HepG2 (cell line): ENCODE measurements around the gene VWA3A. TPM values are rescaled to one million over a fixed set of nuclear protein-coding genes. Genes with fewer than 3 reads are reported as not detected.
A peak's percentile ranks its signal among the peaks of the same experiment; 100 is the strongest.

Source experiments
- CCAR2 ChIP-seq: fragments of 200-400 bp; formaldehyde crosslinking; optimal IDR thresholded peaks from 2 replicates; pipeline ENCODE3; 2018; ENCODE audit warnings: low read depth, mild to moderate bottlenecking, low read length, moderate library complexity
- HDAC2 ChIP-seq: sonication (generic); formaldehyde crosslinking; IDR thresholded peaks from 2 replicates; pipeline ENCODE4 v1.4.0; 2020; ENCODE audit warnings: missing genetic modification reagents
- MTF2 ChIP-seq: sonication (generic); formaldehyde crosslinking; IDR thresholded peaks from 2 replicates; pipeline ENCODE4 v1.5.0; 2020; ENCODE audit warnings: missing genetic modification reagents, borderline replicate concordance
- NR2C2 ChIP-seq: sonication (generic); formaldehyde crosslinking; IDR thresholded peaks from 2 replicates; pipeline ENCODE4 v1.4.0; 2020; ENCODE audit warnings: missing genetic modification reagents, mild to moderate bottlenecking, moderate library complexity, borderline replicate concordance
- THAP11 ChIP-seq: IDR thresholded peaks from 2 replicates; pipeline ENCODE4 v1.6.1; 2016; ENCODE audit warnings: missing biosample characterization, missing genetic modification reagents
- THAP9 ChIP-seq: sonication (generic); formaldehyde crosslinking; IDR thresholded peaks from 2 replicates; pipeline ENCODE4; 2020; ENCODE audit warnings: missing genetic modification reagents, mild to moderate bottlenecking, borderline replicate concordance
- ZFP36 ChIP-seq: fragments of 150-350 bp; IDR thresholded peaks from 2 replicates; pipeline ENCODE4 v1.6.1; 2018; ENCODE audit warnings: borderline replicate concordance, low read length, low read depth; ENCODE audit not compliant: partially characterized antibody
- ZNF274 ChIP-seq: sonication (generic); formaldehyde crosslinking; IDR thresholded peaks from 2 replicates; pipeline ENCODE4 v1.5.1; 2020; ENCODE audit warnings: mild to moderate bottlenecking, missing genetic modification reagents
- ZNF280D ChIP-seq: sonication (generic); formaldehyde crosslinking; IDR thresholded peaks from 2 replicates; pipeline ENCODE4 v1.5.1; 2020; ENCODE audit warnings: mild to moderate bottlenecking, missing genetic modification reagents
- ZNF747 ChIP-seq: sonication (generic); formaldehyde crosslinking; IDR thresholded peaks from 2 replicates; pipeline ENCODE4 v1.8.1; 2023; ENCODE audit warnings: missing genetic modification reagents, mild to moderate bottlenecking, borderline replicate concordance
- ZNF788 ChIP-seq: sonication (generic); formaldehyde crosslinking; IDR thresholded peaks from 2 replicates; pipeline ENCODE4 v1.5.0; 2020; ENCODE audit warnings: mild to moderate bottlenecking, missing genetic modification reagents, borderline replicate concordance
- ZNF816 ChIP-seq: sonication (generic); formaldehyde crosslinking; IDR thresholded peaks from 2 replicates; pipeline ENCODE4 v1.8.0; 2022; ENCODE audit warnings: missing genetic modification reagents, mild to moderate bottlenecking, borderline replicate concordance
- polyA plus RNA-seq, 8 experiments: library from polyadenylated mRNA; depleted of rRNA in 3 of 8; stranded (reverse) in 7 of 8; unstranded in 1 of 8; fragments of >200 nt; fragmentation: Illumina TruSeq in 4 of 8; extraction: Trizol in 4 of 8; gene quantifications; 2 replicates each; pipeline versions ENCODE4 v1.2.1 to v1.2.3, GENCODE V29; 2011 to 2016; ENCODE audit warnings: low read depth in 4 of 8, missing spikeins in 1 of 8, mixed read lengths in 1 of 8; ENCODE audit not compliant: insufficient read depth in 1 of 8
- total RNA-seq, 5 experiments: library from RNA; depleted of rRNA; stranded (reverse); fragments of >200 nt; fragmentation: Illumina TruSeq; extraction: Trizol; gene quantifications; 2 replicates each; pipeline ENCODE4 v1.2.3, GENCODE V29; 2016; ENCODE audit warnings: low read depth in 1 of 5
- TF ChIP-seq, protein P1 (sequence below): IDR thresholded peaks from 2 replicates; pipeline ENCODE4 v1.6.1; 2016; ENCODE audit warnings: missing compliant biosample characterization, missing genetic modification reagents, borderline replicate concordance
- TF ChIP-seq, protein P2 (sequence below): sonication (generic); formaldehyde crosslinking; IDR thresholded peaks from 2 replicates; pipeline ENCODE4 v1.4.0; 2020; ENCODE audit warnings: mild to moderate bottlenecking, missing genetic modification reagents

Gene VWA3A
- total and polyA plus RNA-seq, 2 of the 13 experiments (the other 11 are each of a cell fraction or from before 2014, with no cell fraction given) = 0.03 to 0.07 TPM

- TF ChIP-seq ZNF274 (CRISPR knock-in tag) = peak; percentile 95
- peak; percentile 38; the same call in 1 of the 2 replicates for TF ChIP-seq ZNF280D
- no peak for TF ChIP-seq MTF2 (CRISPR knock-in tag)
- TF ChIP-seq ZNF747 (CRISPR knock-in tag) = peak; percentile 51; the same call in 1 of the 2 replicates
- peak; percentile 72; the same call in 1 of the 2 replicates for TF ChIP-seq HDAC2
- TF ChIP-seq, protein P1, sequence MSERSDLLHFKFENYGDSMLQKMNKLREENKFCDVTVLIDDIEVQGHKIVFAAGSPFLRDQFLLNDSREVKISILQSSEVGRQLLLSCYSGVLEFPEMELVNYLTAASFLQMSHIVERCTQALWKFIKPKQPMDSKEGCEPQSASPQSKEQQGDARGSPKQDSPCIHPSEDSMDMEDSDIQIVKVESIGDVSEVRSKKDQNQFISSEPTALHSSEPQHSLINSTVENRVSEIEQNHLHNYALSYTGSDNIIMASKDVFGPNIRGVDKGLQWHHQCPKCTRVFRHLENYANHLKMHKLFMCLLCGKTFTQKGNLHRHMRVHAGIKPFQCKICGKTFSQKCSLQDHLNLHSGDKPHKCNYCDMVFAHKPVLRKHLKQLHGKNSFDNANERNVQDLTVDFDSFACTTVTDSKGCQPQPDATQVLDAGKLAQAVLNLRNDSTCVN (CRISPR knock-in tag) = 0 out of 2 replicates have a peak, but pooled peaks have one; percentile 68
- no peak for TF ChIP-seq CCAR2
- TF ChIP-seq ZFP36 = no peak
- peak; percentile 21; the same call in 1 of the 2 replicates for TF ChIP-seq THAP11 (CRISPR knock-in tag)
- TF ChIP-seq, protein P2, sequence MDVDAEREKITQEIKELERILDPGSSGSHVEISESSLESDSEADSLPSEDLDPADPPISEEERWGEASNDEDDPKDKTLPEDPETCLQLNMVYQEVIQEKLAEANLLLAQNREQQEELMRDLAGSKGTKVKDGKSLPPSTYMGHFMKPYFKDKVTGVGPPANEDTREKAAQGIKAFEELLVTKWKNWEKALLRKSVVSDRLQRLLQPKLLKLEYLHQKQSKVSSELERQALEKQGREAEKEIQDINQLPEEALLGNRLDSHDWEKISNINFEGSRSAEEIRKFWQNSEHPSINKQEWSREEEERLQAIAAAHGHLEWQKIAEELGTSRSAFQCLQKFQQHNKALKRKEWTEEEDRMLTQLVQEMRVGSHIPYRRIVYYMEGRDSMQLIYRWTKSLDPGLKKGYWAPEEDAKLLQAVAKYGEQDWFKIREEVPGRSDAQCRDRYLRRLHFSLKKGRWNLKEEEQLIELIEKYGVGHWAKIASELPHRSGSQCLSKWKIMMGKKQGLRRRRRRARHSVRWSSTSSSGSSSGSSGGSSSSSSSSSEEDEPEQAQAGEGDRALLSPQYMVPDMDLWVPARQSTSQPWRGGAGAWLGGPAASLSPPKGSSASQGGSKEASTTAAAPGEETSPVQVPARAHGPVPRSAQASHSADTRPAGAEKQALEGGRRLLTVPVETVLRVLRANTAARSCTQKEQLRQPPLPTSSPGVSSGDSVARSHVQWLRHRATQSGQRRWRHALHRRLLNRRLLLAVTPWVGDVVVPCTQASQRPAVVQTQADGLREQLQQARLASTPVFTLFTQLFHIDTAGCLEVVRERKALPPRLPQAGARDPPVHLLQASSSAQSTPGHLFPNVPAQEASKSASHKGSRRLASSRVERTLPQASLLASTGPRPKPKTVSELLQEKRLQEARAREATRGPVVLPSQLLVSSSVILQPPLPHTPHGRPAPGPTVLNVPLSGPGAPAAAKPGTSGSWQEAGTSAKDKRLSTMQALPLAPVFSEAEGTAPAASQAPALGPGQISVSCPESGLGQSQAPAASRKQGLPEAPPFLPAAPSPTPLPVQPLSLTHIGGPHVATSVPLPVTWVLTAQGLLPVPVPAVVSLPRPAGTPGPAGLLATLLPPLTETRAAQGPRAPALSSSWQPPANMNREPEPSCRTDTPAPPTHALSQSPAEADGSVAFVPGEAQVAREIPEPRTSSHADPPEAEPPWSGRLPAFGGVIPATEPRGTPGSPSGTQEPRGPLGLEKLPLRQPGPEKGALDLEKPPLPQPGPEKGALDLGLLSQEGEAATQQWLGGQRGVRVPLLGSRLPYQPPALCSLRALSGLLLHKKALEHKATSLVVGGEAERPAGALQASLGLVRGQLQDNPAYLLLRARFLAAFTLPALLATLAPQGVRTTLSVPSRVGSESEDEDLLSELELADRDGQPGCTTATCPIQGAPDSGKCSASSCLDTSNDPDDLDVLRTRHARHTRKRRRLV (CRISPR knock-in tag) = peak; percentile 39; the same call in 1 of the 2 replicates
- TF ChIP-seq ZNF788 (CRISPR knock-in tag) = peak; percentile 12; the same call in 1 of the 2 replicates
- no peak for TF ChIP-seq ZNF816 (CRISPR knock-in tag)
- peak; percentile 45; the same call in 1 of the 2 replicates for TF ChIP-seq NR2C2 (CRISPR knock-in tag)
- TF ChIP-seq THAP9 (CRISPR knock-in tag) = peak; percentile 83
These were observed 98.6 kb downstream of the VWA3A start (continued) for GRCh38 chr16:22190776-22191531.
